SIG-M5 treated with dmso at 0.1 percent for 504 hours (cell line): ENCODE measurements around the gene VWCE.
"Not testable (repeated sequence)": the region's sequence is repeated elsewhere in the genome, so short reads cannot be mapped to it uniquely, and the experiment has no call there.

Experiments
- DNase-seq: peaks from one replicate; lab custom pipeline; 2025; ENCODE audit not compliant: unreplicated experiment; lab: John Stamatoyannopoulos, UW

VWCE gene

DNA sequence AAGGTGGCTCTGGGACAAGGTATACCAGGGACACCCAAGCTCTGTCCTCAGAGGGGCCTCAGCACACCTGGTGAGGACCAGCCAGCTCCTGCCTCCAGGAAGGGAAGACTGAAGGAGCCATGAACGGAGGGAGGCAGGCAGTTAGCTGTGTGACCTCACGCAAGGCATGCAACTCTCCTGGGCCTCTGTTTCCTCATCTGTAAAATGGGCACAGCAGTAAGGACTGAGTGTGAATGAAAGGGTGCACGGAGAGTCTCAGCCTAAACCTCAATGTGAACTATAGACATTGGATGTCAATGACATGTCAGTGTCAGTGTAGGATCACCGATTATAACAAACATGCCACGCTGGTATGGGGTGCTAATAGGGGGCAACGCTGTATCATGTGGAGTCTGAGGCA lies 35.8 kb downstream of the VWCE start:
- DNase-seq: no peak

DNA sequence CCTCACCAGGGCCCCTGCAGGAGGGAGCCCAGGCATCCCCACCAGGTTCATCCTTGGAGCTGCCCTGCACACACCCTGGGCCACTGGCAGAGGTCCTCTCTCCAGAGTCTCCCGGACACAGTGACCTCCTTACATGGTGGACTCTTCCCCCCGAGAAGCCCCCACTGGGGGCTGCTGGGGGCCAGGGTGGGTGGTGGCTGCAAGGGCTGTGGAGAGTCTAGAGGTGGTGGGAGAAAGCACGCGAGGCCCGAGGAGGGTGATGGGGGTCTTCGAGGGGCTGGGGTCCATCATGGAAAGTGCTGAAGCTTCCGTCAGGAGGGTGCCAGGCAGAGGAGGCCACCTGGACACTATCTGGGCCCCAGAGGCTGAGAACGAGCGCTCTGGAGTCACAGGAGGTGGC lies 36.6 kb downstream of the VWCE start:
- DNase-seq: no peak

GRCh38 chr11:61256710-61257482 lies 38.2 kb downstream of the VWCE start:
- DNase-seq: peak; percentile 15

DNA sequence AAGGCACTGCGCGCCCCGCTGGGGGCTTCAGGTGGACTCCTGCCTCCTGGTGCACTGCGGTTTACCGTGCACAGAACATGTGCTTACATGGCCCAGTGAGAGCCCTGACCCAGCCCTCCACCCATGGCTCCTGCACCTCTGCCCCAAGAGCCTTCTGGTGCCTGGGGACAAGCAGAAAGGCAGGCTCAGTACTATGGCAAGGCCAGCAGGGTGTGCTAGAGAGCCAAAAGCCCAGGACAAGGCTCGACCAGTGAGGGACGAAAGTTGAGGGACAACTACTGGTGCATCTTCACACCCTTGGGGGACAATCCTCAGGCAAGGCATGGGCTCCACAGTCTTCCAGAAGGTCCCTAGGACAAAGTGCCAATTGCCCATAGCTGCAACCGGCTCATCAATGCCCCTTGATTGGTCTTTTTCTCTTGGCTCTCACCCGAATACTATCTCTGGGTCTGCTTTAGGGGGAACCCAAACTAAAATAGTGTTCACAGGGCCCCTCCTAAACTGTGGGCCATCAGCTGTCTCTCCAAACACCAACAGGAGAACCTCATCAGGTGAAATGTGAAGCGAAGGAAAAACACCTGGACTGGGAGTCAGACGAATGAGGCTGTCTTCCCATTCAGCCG lies 40.6 kb downstream of the VWCE start:
- DNase-seq: peak; percentile 64

- DNase-seq: not testable (repeated sequence)
Measured at GRCh38 chr11:61252332-61252731, 42.8 kb downstream of the VWCE start.

- DNase-seq: not testable (repeated sequence)
Measured at GRCh38 chr11:61250796-61251765, 44.0 kb downstream of the VWCE start.

DNA sequence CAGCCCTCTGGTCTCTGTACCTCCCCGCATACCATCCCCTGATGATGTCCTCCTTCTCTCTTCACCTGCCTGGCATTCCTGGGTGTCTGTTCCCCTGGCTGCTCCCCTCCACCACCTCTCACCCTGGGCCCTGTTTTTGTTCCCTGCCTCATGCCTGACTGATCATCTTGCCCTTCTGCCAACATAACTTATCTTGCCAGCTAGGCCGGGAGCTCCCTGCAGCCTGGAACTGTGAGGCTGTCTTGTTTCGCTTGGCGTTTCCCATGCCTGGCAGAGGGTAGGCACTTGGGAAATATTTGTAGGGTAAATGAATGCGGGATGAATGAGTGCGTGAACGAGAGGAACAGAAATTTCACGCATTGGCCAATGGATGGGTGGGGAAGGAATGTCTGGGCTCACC lies 45.9 kb downstream of the VWCE start:
- not testable (repeated sequence) for DNase-seq

GRCh38 chr11:61248071-61248470 lies 47.0 kb downstream of the VWCE start:
- not testable (repeated sequence) for DNase-seq

- DNase-seq: not testable (repeated sequence)
Measured at GRCh38 chr11:61245284-61245964, 49.7 kb downstream of the VWCE start.

GRCh38 chr11:61241526-61241925 lies 53.6 kb downstream of the VWCE start:
- DNase-seq: not testable (repeated sequence)

DNA sequence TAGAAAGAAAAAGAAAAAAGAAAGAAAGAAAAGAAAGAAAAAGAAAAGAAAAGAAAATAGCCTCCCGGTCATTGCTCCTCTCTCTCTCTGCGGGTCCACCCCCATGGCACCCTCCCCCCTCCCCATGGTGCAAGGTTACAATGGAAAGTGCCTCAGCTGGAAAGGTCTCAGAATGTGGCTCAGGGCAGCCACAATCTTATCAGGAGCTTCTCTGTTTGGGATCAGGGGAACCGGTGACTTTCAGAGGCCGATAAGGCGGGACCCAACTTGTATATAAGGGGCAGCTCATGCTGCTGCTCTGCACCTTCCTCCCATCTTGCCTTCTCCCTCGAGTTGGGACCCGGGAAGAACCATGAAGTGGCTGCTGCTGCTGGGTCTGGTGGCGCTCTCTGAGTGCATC lies 54.2 kb downstream of the VWCE start, which contains the start of gene PGA5:
Gene PGA5 (plus strand): TSS at position 301 of the 400 bp plus-strand sequence. CDS start 52 bp downstream, at position 353.
- DNase-seq: not testable (repeated sequence)

DNA sequence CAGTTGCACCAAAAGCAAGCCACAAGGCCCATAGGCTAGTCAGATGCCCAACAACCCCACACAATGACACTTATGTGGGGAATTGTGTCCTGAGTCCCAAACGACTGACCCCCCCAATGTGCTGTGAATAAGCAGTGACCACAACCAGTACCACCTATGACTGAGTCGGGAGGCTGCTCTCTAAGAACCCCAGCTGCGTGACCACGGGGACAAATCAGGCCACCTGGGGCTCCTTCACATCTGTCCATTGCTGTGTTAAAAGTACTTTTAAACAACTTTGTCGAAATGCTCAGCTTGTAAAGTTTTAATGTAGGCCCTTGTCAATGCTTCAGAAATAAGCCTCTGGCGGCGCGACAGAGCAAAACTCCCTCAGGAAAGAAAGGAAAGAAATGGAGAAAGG lies 54.8 kb downstream of the VWCE start:
- DNase-seq: not testable (repeated sequence)

DNA sequence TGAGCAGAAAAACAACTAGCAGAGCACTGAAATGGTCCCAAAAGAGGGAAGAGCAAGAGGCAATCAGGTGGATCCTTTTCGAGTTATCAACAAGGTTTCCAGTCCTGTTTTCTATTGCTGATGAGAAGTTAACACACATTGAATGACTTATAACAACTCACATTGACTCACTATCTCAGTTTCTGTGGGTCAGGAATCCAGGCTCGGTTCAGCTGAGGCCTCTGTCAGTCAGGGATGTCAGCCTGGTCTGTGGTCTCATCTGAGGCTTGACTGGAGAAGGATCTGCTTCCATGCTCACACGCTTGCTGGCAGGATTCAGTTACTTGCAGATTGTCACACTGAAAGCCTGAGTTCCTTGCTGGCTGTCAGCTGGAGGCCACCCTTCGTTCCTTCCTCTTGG lies 58.0 kb downstream of the VWCE start:
- not testable (repeated sequence) for DNase-seq

GRCh38 chr11:61232548-61233145 lies 62.5 kb downstream of the VWCE start:
- not testable (repeated sequence) for DNase-seq

GRCh38 chr11:61231585-61231984 lies 63.5 kb downstream of the VWCE start:
- DNase-seq: not testable (repeated sequence)

DNA sequence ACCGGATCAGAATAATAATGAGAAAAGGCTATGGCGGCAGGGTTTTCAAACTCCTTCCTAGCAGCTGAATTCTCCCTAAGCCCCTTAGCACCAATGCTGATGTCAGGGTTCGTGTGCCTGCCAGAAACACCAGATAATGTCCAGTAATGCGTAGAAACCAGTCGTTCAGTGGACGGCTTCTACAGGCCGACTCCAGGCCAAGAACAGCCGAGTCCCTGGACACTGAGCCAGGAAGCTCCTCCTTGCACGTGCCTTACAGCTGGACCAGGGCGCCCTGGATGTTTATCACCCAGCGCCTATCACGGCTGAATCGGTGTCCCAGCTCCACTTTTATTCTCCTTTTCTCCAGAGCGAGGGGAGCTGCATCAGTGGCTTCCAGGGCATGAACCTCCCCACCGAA lies 64.1 kb downstream of the VWCE start:
- DNase-seq: not testable (repeated sequence)

DNA sequence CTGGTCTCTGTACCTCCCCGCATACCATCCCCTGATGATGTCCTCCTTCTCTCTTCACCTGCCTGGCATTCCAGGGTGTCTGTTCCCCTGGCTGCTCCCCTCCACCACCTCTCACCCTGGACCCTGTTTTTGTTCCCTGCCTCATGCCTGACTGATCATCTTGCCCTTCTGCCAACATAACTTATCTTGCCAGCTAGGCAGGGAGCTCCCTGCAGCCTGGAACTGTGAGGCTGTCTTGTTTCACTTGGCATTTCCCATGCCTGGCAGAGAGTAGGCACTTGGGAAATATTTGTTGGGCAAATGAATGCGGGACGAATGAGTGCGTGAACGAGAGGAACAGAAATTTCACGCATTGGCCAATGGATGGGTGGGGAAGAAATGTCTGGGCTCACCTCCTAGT lies 65.7 kb downstream of the VWCE start:
- not testable (repeated sequence) for DNase-seq

DNA sequence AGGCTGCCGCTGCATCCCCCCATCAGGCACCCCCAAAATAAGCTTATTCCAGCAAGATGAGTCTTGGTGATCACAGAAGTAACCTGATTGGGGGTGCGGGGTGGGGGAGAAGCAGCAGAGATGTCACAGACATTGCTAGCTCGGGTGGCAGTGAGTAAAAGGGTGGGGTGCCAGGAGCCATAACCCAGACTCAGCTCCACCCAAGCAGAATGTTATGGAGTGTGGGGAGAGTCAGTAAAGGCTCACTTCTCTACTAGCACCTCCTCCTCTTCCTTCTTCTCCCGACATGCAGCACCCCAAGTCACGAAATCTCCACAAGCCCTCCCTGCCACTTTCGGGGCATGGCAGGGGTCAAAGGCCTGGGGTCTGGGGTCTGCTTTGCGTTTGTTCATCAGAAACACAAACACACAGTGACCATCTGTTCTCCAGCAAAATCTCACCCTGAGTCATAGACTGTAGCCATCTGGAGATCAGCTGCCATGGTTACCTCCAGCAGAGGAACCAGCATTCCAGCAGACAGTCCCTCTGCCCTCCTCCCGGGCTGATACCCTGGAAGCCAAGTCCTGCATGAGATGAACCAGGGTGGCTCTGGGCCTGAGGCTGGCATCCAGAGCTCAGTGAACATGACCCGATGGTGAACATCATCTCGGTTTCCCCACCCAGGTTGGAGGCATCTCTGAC lies 68.5 kb downstream of the VWCE start:
- DNase-seq: not testable (repeated sequence)

GRCh38 chr11:61222692-61223091 lies 72.4 kb downstream of the VWCE start:
- not testable (repeated sequence) for DNase-seq

DNA sequence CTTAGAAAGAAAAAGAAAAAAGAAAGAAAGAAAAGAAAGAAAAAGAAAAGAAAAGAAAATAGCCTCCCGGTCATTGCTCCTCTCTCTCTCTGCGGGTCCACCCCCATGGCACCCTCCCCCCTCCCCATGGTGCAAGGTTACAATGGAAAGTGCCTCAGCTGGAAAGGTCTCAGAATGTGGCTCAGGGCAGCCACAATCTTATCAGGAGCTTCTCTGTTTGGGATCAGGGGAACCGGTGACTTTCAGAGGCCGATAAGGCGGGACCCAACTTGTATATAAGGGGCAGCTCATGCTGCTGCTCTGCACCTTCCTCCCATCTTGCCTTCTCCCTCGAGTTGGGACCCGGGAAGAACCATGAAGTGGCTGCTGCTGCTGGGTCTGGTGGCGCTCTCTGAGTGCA lies 73.1 kb downstream of the VWCE start, which contains the start of gene PGA4:
Gene PGA4 (plus strand): TSS at position 301 of the 400 bp plus-strand sequence. CDS start 54 bp downstream, at position 355.
- not testable (repeated sequence) for DNase-seq
